Measurements from ENCODE around the gene RTN4IP1.

Gene RTN4IP1

GRCh38 chr6:106536357-106536756, 92.9 kb downstream of the RTN4IP1 start:
- no peak overlapping the region for H3K4me3 ChIP-seq (replicated peaks; ENCODE audit: low read depth, low read length)
- TF ChIP-seq CTCF (IDR thresholded peaks at IDR 0.05; ENCODE audit: low read depth, low read length, missing control alignments), result no peak
- DNase-seq (ENCODE audit: extremely low read depth, low read depth), result no peak

GRCh38 chr6:106535012-106535411, 94.3 kb downstream of the RTN4IP1 start:
- no peak overlapping the region for H3K4me3 ChIP-seq (replicated peaks; ENCODE audit: low read depth, low read length)
- DNase-seq (ENCODE audit: extremely low read depth, low read depth), result no peak
- TF ChIP-seq CTCF (IDR thresholded peaks at IDR 0.05; ENCODE audit: low read depth, low read length, missing control alignments), result no peak

GRCh38 chr6:106534564-106534982, 94.7 kb downstream of the RTN4IP1 start:
- TF ChIP-seq CTCF (IDR thresholded peaks at IDR 0.05; ENCODE audit: low read depth, low read length, missing control alignments), result no peak
- DNase-seq (ENCODE audit: extremely low read depth, low read depth), result no peak
- no peak overlapping the region for H3K4me3 ChIP-seq (replicated peaks; ENCODE audit: low read depth, low read length)

- no peak for TF ChIP-seq CTCF (IDR thresholded peaks at IDR 0.05; ENCODE audit: low read depth, low read length, missing control alignments)
- no peak for DNase-seq (ENCODE audit: extremely low read depth, low read depth)
- H3K4me3 ChIP-seq (replicated peaks; ENCODE audit: low read depth, low read length), result no peak overlapping the region
Measured at GRCh38 chr6:106534004-106534403, 95.3 kb downstream of the RTN4IP1 start.

- no peak for DNase-seq (ENCODE audit: extremely low read depth, low read depth)
- H3K4me3 ChIP-seq (replicated peaks; ENCODE audit: low read depth, low read length), result no peak overlapping the region
- no peak for TF ChIP-seq CTCF (IDR thresholded peaks at IDR 0.05; ENCODE audit: low read depth, low read length, missing control alignments)
Measured at GRCh38 chr6:106533054-106533453, 96.2 kb downstream of the RTN4IP1 start.

GRCh38 chr6:106530502-106530901, 98.8 kb downstream of the RTN4IP1 start:
- peak; percentile 66 for DNase-seq (ENCODE audit: extremely low read depth, low read depth)
- TF ChIP-seq CTCF (IDR thresholded peaks at IDR 0.05; ENCODE audit: low read depth, low read length, missing control alignments), result no peak
- H3K4me3 ChIP-seq (replicated peaks; ENCODE audit: low read depth, low read length), result no peak overlapping the region

- H3K4me3 ChIP-seq (replicated peaks; ENCODE audit: low read depth, low read length), result no peak overlapping the region
- no peak for TF ChIP-seq CTCF (IDR thresholded peaks at IDR 0.05; ENCODE audit: low read depth, low read length, missing control alignments)
- no peak for DNase-seq (ENCODE audit: extremely low read depth, low read depth)
Measured at GRCh38 chr6:106530026-106530425, 99.3 kb downstream of the RTN4IP1 start.
